ENCODE results near the gene FFAR1.

The FFAR1 gene, protein sequence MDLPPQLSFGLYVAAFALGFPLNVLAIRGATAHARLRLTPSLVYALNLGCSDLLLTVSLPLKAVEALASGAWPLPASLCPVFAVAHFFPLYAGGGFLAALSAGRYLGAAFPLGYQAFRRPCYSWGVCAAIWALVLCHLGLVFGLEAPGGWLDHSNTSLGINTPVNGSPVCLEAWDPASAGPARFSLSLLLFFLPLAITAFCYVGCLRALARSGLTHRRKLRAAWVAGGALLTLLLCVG (N-terminal part only)

DNA sequence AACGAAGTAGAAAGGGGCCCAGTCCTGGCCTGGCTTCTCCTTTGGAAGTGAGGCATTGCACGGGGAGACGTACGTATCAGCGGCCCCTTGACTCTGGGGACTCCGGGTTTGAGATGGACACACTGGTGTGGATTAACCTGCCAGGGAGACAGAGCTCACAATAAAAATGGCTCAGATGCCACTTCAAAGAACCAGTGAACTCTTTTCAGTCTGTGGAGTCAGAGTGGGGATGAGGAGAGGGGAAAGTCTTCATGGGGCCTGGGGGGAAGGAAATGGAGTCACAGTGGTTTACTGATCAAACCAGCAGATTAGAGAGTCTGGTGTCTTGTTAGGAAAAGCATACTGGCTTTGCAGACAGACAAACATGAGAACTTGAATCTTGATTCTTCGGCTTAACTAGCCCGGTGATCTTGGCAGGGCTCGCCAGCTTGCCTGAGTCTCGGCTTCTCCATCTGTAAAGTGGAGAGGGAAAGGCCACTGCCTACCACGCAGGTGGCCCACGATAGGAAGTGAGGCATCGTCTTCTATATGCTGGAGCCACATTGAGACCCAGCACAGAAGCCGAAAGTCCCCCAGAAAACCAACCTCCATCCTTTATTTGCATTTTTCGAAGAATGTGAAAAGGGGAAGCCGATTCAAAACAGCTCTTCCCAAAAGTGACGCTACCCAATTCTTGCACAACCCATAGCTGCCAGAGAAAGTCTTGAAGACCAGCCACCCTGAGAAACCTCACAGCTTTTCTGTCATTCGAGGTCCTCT lies at the start of gene FFAR1:
FFAR1 (plus strand) TSS at position 732 of the 759 bp plus-strand sequence. CDS start 3,650 bp downstream, outside the sequence.
- DNase-seq: peak; percentile 47

DNA sequence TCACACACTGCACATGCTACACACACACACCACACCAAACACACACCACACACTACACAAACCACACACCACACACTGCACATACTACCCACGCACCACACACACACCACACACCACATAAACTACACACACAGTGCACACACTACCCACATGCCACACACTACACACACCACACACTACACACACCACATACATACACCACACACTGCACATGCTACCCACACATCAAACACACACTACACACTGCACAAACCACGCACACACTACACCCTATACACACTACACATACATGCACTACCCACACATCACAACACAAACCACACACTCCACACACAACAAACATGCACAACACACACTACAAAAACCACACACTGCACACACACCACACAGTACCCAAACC lies 49.8 kb upstream of the FFAR1 start:
- DNase-seq: no peak

DNA sequence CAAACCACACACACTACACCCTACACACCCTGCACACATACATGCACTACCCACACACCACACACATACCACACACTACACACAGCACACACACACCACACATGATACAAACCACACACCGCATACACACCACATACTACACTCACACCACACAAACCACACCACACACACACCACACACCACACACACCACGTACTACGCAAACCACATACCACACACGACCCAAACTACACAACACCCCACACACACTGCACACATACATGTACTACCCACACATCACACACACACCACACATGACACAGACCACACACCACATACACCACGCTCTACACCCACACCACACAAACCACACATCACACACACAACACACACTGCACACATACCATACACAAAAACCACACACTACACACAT lies 49.1 kb upstream of the FFAR1 start:
- DNase-seq: no peak

DNA sequence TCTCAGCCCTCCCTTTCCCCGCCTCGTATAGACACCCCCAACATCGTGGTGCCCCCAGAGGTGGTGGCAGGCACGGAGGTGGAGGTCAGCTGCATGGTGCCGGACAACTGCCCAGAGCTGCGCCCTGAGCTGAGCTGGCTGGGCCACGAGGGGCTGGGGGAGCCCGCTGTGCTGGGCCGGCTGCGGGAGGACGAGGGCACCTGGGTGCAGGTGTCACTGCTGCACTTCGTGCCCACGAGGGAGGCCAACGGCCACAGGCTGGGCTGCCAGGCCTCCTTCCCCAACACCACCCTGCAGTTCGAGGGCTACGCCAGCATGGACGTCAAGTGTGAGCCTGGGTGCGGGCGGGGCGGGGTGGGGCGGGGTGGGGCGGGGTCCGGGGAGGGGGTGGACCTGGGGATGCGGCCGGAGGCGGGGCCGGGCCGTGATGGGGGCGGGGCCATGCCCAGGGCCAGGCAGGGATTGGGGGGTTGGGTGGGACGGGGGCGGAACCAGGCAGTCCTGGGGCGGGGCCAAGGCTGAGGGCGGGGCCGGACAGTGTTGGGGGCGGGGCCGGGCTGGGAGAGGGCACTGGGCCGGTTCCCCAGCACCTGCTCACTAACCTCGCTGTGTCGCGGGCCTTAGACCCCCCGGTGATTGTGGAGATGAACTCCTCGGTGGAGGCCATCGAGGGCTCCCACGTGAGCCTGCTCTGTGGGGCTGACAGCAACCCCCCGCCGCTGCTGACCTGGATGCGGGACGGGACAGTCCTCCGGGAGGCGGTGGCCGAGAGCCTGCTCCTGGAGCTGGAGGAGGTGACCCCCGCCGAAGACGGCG lies 48.0 kb upstream of the FFAR1 start:
- DNase-seq: no peak

DNA sequence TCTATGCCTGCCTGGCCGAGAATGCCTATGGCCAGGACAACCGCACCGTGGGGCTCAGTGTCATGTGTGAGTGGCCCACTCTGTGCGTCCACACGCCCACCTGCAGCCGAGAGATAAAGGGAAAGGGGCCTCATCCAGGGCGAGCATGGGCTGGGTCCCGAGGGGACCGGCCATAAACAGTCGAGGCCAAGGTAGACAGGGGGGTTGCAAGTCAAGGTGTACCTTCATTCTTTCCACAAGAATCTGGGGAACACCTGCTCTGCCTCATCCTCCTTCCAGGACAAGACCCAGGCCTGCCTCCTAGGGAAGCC lies 47.4 kb upstream of the FFAR1 start:
- no peak for DNase-seq

DNA sequence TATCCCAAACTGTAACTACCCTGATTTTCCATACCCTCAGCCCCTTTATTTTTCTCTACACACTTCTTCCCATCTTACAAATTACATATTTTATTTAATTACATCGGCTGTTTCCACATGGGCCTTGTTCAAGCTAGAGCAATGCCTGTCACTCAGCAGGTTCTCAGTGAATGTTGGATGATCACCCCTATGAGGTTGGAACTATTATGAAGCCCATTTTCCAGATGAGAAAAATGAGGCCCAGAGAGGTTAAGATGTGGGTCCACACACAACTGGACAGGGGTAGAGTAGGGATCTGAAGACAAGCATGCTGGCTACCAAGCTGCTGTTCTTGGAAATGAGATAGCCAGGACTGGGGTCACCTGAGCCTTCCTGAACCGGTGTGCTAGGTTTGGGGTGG lies 45.7 kb upstream of the FFAR1 start:
- DNase-seq: no peak

DNA sequence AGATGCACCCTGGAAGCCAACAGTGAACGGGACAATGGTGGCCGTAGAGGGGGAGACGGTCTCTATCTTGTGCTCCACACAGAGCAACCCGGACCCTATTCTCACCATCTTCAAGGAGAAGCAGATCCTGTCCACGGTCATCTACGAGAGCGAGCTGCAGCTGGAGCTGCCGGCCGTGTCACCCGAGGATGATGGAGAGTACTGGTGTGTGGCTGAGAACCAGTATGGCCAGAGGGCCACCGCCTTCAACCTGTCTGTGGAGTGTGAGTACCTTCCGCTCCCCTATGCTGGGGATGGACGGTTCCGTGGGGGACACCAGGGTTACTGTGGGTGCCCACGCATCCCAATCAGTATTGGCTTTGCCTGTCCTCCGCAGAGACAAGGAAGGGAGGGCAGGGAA lies 45.3 kb upstream of the FFAR1 start:
- DNase-seq: no peak

DNA sequence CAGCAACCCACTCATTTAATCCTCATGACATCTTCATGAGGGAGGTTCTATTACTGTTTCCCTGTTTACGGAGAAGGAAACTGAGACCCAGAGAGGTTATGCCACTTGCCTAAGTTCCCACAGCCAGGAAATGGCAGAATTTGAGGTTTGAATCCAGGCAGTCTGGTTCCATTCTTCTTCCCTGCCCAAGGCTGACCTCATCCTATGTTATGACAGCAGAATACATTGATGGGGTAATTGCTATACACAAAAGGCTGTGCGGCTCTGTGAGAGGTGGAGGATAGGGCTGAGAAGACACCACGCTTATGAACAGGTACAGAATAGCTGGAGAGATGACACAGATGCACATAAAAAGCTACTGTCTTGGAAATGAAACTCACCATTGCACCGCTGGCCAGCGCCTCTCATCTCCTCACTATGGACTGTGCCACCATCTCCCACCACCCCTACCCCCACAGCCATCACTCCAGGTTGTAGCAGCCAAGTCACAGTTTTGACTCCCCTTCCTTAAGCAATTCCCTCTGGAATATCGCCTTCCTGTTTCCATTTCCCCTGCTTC lies 44.3 kb upstream of the FFAR1 start:
- no peak for DNase-seq

DNA sequence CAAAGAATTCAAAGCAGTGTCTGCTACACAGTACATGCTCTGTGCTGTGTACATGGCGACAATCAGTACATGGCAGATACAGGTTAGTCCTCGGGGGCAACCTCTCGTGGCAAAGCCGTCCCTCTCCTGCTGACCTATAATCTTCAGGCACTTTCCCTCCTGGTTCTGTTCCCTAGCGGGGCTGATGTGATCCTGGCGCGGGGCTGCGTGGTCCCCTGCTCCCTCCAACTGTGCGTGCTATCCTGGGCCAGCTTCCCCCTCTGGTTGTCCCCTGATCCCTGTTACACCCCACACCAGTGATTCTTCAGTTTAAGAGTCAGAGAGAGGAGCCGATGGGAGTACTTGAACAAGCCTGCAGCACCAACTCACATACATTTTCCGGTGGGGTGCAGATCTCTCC lies 43.7 kb upstream of the FFAR1 start:
- no peak for DNase-seq

DNA sequence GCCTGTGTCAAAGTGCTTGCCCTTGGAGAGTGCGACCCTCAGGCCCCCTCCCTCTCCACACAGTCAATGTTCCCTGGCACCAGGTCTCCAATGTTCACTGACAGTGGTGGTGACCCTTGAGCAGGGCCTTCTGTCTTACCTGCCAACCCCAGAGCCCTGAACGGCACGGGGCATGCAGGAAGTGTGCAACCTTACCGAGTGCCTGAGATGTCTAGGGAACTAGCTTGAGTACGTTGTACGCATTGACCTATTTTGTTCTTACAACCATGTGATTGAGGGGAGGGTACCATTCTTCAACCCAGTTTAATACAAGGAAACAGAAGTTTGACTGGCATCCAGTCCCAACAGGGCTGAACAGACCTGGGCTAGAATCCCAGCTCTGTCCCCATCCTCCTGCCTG lies 42.5 kb upstream of the FFAR1 start:
- DNase-seq: no peak

DNA sequence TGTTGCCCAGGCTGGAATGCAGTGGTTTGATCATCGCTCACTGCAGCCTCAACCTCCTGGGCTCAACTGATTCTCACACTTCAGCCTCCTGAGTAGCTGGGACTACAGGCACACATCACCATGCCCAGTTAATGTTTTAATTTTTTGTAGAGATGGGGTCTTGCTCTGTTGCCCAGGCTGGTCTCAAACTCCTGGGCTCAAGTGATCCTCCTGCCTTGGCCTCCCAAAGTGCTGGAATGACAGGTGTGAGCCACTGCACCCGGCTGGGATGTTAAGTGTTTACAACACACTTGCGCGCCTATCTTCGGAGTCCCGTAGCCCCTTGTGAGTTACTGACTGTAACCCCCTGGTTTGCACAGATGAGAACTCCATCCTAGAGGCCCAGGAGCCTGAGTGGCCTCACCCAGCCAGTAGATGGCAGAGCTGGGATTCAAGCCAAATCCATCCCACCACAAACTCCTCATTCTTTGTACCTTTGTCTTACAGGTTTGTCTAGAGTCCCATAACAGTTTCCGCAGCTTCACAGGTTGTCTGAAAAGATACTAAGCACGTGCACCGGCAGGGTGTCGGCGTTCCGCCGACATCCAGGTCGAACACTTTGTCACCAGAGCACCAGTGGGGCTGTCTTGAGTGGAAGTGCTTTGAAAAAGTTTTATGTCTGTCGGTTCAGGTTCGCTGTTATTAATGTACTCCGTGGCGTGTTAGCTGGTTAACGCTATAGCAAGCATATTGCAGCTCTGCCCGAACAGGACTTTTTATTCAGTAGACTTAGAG lies 41.0 kb upstream of the FFAR1 start:
- no peak for DNase-seq

DNA sequence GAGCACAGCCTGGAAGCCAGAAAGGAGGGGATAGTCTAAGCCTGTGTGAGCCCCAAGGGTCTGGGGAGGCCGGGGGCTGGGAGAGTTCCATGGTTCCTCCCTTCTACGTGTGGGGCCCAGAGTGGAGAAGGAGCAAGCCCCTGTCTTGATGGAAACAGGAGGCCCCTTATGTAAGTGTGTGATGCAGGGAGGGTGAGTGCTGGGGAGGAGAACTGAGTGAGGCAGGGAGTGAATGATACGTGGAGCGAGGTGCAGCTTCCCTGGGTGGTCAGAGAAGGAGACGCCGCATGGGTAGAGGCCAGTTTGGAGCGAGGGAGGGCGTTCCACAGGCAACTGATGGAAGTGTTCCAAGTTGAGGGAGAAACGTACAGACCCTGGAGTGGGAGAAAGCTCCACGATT lies 39.8 kb upstream of the FFAR1 start:
- no peak for DNase-seq

DNA sequence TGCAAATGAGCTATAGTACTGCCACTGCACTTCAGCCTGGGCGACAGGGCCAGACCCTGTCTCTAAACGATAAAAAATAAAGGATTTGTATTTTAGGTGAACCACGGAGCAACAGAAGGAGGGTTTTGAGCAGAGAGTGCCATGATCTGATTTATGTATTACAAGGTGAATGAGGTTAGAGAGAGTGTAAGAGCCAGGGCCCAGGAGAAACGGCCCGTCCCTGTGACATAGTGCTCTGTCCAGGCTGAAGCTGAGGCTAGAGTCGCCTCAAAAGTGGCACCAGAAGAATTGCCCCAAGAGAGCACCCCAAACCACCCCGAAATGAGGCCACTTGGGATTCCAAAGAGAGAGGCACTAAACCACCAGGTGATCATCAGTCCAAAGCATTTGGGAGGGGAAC lies 38.8 kb upstream of the FFAR1 start:
- DNase-seq: no peak

DNA sequence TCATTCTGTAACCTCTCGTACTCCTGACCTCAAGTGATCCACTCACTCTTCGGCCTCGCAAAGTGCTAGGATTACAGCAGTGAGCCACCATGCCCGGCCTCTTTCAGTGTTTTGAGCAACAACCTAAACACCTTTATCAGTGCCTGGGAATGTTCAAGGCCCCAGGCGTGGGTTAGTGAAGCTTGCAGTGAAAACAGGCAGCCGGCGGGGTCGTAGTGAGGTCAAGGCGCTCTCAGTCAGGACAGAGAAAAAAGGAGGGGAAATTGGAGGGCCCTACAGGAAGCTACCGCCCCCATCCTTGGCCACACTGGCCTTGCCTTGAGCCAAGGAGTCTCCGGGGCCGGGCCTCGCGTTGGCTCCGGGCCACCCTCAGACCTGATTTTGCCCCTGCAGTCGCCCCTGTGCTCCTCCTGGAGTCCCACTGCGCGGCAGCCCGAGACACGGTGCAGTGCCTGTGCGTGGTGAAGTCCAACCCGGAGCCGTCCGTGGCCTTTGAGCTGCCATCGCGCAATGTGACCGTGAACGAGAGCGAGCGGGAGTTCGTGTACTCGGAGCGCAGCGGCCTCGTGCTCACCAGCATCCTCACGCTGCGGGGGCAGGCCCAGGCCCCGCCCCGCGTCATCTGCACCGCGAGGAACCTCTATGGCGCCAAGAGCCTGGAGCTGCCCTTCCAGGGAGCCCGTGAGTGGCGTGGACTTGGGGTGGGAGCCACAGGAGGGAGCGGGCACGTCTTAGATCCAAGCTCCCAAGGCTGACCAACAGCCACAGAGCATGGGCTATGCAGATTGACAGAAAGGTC lies 38.0 kb upstream of the FFAR1 start:
- no peak for DNase-seq

DNA sequence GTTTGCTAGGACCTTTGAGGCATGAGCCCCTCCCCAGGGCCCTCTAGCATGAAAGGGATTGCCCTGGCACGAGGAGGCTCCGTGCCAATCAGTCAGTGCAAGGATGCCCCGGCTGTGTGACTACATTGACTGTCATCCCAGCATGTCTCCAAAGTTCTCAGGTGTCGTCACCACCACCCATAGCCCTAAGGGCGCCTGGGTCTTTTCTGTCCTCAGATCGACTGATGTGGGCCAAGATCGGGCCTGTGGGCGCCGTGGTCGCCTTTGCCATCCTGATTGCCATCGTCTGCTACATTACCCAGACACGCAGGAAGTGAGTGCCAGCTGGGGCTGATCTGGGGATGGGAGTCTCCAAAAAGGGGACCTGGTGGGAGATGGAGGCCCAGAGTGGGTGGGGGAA lies 37.4 kb upstream of the FFAR1 start:
- DNase-seq: no peak

DNA sequence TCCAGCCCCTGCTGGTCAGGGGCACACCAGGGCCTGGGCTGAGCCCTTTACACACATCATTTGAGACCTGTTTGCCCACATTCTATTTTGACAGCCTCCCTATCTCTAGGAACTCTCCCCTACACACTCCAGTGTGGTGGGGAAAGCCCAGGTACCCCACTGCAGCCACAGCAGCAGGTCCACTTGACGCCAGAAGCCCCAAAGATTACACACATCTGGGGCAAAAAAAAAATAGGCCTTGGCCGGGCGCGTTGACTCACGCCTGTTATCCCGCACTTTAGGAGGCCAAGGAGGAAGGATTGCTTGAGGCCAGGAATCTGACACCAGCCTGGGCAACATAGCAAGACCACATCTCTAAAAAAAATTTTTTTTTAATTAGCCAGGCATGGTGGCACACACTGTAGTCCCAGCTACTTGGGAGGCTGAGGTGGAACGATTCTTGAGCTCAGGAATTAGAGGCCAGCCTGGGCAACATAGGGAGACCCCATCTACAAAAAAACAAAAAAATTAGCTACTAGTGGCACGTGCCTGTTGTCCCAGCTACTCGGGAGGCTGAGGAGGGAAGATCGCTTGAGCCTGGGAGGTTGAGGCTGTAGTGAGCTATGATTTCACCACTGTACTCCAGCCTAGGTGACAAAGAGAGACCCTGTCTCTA lies 36.8 kb upstream of the FFAR1 start:
- no peak for DNase-seq

DNA sequence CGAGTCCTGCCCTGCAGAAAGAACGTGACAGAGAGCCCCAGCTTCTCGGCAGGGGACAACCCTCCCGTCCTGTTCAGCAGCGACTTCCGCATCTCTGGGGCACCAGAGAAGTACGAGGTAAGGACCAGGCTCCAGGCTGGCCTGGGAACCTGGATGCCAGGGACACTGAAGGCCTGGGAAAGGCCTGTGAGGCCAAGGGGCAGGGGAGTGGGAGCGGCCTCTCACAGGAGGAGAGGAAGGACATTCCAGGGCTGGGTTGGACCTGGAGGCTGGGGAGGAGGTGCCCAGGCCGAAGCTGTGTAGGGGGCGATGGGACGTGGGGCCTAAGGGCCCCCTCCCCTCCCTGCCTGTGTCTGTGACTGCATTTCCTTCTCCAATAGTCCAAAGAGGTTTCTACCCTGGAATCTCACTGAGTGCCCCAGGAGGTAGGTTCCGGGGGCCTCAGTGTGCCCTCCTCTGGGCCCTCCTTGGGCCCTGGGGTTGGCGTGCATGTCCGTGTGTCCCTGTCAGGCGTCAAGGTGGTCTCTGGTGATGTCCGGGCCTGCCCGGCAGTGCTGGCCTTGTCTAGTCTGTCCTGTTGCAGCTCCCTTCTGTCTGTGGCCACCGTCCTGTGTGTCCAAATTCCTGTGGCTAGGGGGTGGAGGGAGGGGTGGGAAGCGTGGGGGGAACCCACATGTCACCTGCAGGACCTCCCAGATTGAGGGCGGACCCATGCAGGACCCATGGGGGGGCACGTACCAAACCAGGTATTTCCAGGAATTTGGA lies 35.6 kb upstream of the FFAR1 start:
- no peak for DNase-seq

DNA sequence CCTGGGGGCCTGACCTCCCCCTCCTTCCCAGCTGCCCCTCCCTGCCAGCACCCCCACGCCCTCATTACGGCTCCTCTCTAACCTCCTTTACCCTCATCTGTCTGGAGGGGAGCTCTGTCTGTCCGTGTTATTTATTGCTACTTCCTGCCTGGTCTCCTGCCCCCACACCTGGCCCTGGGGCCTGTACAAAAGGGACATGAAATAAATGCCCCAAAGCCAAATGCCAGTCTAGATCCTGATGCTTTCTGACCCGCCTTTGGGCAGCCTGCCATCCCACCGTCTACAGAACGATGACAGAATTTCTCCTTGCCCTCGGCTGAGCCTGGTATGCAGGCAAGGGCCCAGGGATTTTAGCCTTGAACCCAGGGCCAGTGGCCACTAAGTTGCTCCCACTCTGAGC lies 34.1 kb upstream of the FFAR1 start:
- no peak for DNase-seq

DNA sequence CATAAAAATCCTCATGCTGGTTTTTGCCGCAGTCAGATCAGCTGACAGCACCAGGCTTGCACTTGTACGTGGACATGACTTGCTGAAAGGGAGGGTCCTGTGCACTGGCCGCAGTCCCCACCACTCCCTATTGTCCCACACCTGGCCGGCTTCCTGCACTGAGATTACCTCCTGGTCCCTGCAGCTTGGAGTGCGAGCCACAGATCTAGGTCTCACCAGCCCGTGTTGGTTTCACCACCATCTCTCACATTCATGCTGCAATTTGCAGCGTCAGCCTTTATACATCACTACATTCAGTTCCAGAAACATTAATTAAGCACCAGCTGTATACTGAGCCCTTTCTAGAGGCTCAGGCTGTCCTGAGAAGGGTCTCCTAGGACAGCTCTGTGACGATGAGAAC lies 33.7 kb upstream of the FFAR1 start:
- no peak for DNase-seq

DNA sequence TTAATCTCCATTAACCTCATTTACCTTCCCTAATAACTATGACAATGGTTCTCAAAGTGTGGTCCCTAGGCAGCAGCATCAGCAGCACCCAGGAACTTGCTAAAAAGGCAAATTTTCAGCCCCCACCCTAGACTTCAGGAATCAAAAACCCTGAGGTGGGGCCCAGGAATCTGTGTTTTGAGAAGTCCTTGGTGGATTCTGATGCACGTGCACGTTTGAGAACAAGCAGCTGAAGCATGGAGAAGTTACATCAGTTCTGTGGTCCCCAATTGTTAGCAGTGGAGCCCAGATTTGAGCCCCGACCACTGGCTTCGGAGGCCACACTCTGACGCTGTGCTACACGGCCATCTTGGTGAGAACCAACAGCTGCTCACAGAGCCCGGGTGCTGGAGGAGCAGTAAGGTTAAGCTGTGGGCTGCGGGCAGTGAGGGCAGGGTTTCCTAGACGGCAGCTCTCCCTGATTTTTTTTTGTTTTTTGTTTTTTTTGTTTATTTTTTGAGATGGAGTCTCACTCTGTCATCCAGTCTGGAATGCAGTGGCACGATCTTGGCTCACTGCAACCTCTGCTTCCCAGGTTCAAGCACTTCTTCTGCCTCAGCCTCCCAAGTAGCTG lies 32.7 kb upstream of the FFAR1 start:
- DNase-seq: no peak
